MV-4-11 (cell line): ENCODE results near the gene TRRAP.

Source experiments
- DNase-seq: peaks from one replicate; lab custom pipeline; 2025; lab: John Stamatoyannopoulos, UW

TRRAP gene

DNA sequence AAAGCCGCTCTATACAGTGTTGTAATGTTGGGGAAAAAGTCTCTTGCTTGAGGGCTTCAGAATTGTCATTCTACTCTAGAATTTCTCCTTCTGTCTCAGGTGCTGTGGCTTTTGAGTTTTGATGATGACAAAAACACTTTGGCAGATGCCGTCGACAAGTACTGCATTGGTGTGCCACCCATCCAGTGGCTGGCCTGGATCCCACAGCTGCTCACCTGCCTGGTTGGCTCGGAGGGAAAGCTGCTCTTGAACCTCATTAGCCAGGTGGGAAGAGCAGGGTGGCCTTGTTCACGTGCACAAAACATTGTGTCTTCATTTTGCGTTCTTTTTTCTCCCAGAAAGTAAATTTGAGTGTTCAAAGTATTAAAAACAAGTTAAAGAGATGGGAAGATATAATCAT, 112.0 kb downstream of the TRRAP start:
- no peak for DNase-seq

DNA sequence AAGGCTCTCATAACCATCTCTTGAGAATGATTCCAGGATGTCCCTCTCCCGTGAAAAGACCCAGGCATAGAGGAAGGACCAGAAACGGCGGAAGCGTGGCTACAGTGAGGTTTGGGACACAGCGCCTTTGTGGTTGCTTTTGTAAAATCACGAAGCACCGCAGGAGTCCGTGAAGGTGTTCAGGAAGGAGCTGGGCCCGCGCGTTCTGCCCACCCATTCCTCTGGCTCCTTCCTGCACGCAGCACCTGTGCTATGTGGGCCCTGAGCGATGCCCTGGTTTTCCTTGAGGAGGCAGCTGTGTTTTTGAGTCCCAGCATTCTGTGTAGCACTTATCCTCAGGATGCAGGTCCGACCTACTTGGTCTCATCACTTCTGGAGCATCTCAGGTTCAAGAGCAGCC, 112.8 kb downstream of the TRRAP start:
- no peak for DNase-seq

DNA sequence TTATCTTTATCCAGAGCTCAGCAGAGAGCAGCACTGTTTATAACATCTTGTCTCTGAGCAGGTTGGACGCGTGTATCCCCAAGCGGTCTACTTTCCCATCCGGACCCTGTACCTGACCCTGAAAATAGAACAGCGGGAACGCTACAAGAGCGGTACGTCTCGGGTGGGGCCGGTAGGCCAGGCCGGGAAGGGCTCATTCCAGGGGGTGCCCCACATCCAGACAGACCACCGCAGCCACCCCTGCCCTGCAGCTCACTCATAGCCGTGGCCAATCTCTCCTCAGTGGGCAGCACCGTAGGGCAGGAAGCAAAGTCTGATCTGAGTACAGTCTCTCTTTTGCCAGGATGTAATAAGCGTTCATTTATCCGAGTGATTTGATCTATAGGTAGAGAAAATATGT, 113.7 kb downstream of the TRRAP start:
- no peak for DNase-seq

DNA sequence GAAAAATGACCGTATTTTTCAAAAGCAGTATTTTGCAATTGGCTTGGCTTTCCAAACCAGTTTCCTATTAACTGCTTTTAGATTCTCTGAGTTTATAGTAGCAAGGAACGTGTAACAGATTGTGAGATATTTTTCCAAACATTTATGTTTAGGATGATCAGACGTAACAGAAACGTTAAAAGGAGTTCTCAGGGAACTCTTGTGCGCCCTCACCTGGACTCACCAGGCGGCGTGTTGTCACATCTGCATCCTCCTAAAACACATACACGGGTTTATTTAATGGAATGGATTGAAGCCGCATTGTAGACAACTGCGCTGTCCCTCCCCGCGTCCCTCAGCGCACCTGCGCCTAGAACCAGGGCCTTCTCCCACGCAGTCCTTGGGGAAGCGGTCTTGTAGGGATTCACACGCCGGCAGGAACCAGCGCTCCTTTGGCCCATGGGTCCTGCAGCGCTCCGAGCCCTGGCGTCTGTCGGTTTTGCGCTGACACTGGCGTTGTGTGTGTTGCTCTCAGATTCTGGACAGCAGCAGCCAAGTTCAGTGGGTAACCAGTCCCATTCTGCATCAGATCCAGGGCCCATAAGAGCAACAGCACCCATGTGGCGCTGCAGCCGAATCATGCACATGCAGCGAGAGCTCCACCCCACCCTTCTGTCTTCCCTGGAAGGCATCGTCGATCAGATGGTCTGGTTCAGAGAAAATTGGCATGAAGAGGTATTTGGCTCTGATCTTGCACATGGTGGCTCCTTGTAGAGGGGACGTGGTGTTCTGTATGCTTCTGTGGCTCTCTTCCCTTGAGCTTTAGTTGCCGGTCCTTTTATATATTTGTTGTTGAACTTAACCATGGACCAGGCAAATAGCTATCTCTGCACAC, 114.9 kb downstream of the TRRAP start:
- DNase-seq: no peak

DNA sequence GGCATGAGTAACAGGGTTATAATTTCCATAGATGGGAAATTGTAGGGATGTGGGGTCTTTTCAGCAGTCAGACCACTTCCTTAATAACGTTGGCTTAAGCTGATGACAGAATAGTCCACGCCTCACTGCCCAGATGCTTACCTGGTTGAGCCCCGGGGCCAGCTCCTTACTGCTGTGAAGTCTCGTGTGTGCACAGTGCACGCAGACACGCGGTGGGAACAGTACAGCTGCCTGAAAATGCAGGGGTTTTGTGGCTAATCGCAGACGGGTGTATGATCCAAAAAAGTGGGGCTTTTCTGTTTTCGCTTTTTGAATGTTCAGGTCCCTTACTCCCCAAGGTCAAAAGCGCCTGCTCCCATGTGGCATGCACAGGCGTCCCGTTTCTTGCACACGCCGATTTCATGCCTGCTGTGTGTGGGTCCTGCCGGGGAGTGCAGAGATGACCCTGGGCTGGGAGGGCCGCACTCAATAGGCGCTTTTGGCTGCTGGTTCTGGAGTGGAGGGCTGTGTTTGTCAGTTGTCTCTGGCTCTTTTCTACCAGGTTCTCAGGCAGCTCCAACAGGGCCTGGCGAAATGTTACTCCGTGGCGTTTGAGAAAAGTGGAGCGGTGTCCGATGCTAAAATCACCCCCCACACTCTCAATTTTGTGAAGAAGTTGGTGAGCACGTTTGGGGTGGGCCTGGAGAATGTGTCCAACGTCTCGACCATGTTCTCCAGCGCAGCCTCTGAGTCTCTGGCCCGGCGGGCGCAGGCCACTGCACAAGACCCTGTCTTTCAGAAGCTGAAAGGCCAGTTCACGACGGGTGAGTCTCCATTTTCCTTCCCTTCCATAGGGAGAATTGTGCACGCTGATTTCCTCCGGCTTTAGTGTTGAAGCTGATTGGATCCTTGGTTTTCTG, 116.0 kb downstream of the TRRAP start:
- DNase-seq: no peak

DNA sequence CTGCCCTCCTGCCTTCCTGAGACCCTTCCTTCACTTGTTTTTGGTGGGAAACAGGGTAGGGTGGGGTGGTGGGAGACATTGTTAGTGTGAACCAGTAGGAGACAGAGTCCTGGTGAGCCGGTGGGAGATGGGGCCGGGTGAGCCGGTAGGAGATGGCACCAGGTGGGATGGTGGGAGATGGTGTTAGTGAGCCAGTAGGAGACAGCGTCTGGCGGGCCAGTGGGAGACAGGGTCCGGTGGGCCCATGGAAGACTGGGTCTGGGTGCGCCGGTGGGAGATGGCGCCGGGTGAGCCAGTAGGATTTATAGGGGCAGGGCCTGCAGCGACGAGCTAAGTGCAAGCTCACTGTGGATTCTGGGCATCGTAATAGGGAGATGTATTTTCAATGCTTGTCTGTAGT, 116.8 kb downstream of the TRRAP start:
- DNase-seq: no peak

DNA sequence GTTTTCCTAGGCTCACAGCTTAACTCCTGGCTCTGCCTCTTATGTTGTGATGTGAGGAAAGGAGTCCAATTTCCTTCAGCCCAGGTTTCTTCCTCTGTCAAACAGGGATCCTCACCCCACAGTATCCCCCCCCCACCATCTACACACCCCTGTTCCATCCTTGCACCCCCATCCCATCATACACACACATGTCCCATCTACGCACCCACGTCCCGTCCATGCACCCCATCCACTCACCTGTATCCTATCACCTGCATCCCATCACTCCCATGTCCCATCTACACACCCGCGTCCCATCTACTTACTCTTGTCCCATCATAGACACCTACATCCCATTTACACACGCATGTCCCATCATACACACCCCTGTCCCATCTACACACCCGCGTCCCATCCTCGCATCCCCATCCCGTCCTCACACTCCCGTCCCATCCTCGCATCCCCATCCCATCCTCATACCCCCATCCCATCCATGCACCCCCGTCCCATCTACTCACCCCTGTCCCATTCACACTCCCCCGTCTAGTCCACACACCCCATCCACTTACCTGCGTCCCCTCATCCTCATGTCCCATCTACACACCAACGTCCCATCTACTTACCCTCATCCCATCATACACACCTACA, 117.3 kb downstream of the TRRAP start:
- DNase-seq: no peak

DNA sequence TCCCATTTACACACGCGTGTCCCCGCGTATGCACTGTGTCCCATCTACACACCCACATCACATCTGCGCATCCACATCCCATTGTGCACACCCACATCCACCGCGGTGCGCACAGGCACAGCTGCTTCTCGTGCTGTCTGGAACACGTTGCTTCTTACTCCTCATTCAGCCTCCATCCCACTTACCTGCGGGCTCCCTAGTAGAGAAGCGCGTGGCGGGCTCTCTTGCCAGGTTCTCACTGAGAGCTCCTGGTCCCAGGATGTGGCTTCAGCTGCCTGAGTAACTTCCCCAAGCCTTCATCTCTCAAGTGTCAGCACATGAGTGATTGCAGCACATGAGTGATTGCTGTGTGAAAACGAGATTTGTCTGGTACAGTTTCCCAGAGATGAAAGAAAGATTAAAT, 117.8 kb downstream of the TRRAP start:
- peak; percentile 8 for DNase-seq

DNA sequence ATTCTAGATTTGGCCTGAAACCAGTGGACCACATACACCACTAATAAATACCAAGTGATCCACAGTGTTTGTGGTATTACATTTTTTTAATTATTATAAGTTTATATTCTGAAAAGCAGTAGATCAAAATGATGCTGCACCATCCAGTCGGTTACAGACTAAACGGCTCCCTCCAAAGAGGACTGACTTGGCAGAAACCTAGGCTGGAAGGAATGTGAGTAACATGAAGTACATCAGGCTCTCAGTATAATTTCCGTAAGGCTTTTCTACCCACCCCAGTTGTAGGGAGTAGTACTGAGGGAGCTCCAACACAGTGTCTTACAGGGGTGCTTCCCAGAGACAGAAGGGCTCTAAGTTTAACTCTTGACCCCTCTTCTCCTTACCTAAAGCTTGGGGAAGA, 119.5 kb downstream of the TRRAP start:
- DNase-seq: no peak

DNA sequence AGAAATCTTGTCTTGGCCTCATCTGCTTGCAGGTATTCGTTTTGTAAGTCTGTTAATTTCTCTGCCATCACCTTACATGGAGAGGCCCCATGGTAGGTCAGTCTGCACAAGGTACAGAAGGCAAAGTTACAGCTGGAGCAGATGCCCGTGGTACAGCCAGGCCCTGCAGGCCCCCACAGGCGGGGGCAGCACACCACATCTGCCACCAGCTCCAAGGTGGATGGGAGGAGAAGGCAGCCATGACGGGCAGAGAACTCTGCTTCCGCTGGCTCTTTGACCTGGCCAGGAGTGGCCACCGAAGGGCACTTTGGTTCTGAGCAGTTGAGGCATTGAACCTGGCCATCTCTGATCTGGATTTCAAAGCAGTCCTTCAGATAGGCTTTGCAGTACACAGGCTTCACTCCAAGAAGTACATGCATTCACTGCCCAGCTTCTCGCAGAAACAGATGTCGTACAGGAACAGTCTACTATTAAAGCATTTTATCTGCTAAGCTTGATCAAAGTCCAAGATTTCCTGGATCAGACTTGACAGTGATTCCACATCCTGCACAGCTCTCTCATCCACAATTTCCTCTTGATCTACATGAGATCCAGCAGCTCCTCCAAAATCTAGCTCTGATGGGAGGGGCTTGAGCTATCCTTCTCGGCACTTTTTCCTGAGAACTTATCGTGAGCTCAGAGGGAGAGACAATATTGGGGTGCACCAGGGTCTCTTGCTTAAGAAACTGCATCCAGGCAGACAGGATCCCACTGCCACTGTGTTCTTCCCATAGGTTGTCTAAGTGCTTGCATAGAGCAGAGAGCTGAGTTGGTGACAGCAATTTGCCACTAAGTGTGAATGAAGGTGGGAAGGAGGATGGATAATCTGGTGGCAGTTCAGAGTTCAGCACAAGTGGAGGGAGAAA, 120.7 kb downstream of the TRRAP start:
- DNase-seq: no peak

DNA sequence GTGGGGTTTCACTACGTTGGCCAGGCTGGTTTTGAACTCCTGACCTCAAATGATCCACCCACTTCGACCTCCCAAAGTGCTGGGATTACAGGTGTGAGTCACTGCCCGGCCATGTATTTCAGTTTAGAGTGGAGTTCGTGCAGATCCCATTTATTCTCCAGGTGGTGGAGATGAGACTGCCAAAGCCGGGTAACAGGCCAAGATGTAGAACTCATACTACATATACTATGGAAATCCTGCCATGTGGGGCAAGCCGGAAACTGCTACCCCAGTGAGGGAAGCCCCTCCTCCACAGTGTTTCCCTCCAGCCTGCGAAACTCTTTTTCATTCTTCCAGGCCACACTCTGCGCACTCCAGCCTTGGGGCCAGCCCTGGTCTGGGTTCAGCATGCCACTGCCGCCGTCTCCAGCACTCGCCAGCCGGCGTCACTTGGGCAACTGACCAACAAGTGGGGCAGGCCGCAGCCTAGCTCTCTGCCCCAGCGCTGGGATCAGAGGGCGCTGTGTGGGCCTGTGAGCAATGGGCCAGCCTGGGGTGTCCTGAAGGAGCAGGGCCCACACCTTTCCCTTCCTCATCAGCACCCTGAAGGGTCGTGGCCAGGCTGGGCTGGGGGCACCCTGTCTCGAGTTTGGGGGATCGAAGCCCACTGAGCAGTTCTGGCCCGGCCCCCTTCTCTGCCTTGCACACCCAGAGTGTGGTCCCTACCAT, 122.0 kb downstream of the TRRAP start:
- DNase-seq: no peak

DNA sequence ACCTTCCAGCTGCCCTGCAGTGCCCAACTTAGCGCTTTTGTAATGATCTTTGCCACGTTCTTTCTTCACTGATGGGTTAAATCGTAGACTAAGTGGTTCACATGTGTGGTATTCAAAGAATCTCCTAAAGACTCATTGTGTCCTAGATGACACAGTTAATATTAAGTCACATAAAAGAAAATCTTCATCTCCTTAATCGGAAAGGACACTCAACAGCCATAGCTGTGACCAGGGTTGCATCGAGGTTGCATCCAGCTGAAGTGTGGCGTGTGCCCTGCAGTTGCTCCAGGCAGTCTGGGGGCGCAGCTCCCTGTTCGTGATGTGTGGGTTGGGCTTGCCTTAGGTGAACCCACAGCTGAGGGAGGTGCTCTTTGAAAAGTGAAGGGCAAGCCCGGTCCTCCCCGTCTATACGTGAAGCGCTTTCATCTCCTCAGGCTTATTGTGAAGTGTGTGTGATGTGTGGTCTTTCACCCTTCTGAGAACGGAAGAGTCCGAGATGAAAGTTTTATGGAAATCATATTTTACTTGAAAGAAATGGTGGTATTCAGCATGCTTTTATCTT, 122.7 kb downstream of the TRRAP start:
- no peak for DNase-seq

DNA sequence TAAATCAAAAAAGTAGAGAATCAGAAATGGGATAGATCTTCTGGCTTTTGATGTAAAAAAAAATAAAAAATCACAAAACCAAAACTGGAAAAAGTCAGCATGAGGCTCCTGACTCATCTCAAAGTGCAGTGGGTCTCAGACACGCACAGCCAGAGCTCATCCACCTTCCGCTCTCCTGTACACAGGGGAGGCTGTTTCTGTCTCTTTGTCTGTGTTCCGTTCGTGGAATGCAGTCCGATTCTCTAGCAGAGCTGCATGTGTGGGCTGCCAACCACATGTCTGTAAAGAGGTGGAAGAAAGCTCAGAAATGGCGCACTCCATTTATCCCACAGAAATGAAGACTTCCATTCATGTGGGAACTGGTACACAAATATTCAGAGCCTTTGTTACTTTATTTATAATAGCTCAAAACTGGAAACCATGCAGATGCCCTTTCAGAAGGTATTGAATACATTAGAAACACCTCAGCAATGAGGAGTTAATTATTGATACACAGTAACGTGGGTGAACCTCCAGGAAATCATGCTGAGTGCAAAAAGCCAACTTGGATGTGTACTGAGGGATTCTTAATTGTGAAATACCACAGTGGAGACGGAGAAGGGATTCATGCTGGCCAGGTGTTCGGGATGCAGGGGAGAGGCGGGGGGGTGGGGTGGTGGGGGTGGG, 123.3 kb downstream of the TRRAP start:
- no peak for DNase-seq

DNA sequence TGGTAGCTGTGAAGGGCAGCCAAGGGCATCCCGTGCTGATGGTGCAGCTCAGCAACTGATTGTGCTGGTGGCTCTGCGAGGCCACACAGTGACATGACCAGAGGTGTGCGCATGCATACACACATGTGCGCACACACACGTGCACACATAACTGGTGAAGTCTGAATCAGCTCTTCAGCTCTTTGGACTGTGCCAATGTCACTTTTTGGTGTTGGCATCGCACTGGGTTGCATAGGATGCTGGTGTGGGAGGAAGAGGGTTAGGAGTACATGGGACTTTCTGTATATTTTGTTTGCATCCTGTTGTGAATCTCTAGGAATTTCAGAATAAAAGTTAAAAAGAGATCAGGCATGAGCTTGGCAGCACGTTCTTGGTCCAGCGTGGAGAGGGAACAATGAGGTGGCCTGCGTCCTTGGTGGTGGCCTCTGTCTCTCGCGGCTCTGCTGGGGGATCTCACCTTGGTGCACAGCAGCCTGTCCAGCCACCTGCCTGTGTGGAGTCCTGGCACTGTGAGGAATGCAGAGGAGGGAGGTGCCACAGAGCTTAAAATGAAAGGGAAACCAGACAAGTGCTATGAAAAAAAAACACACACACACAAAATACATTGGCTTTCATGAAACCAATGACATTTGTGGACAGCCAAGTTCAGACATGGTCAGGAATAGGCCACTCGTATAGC, 124.0 kb downstream of the TRRAP start:
- no peak for DNase-seq

DNA sequence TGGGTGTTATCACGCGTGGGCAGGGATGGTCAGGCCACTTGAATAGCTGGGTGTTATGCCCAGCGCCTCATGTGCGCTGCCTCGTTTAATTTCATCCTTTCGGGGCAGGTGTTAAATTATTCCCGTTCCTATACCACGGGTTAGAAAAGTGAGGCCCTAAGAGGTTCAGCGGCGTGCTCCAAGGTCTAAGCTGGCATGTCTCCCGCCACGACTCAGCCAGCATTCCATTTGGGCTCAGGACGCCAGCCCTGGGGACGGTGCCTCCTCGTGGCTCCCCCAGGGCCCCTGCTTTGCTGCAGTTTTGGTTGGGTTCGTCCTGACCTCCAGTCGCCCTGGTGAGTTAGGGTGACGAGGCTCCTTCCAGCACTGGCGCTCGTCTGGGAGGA, 124.5 kb downstream of the TRRAP start:
- no peak for DNase-seq

DNA sequence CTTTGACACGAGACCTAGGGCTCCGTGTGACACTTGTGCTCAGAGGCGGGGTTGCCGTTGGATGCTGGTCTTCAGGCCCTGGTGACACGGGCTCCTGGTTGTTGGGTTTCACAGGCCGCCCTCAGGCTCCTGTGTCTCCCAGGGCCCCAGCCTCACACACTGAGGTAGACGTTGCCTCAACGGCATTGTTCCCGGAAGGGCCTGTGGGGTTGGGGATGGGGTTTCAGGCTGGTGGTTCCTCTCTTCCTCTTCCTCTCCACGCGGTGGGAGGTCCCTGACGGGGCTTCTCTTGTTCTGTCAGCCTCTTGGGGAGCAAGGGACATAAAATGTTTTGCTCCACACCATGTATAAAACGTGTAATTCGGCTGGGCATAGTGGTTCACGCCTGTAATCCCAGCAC, 125.1 kb downstream of the TRRAP start:
- DNase-seq: no peak

DNA sequence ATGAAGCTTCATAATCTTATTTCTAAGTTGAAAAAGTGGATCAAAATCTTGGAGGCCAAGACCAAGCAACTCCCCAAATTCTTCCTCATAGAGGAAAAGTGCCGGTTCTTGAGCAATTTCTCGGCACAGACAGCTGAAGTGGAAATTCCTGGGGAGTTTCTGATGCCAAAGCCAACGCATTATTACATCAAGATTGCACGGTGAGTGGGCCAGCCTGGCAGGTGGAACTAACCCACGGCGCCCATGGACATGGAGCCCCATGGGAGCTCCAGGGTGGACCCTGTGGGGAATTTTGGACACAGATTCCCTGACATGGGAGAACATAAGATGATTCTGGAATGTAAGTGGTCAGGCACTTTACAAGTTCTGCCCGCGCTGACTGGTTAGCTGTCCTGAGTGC, 125.9 kb downstream of the TRRAP start:
- DNase-seq: no peak

DNA sequence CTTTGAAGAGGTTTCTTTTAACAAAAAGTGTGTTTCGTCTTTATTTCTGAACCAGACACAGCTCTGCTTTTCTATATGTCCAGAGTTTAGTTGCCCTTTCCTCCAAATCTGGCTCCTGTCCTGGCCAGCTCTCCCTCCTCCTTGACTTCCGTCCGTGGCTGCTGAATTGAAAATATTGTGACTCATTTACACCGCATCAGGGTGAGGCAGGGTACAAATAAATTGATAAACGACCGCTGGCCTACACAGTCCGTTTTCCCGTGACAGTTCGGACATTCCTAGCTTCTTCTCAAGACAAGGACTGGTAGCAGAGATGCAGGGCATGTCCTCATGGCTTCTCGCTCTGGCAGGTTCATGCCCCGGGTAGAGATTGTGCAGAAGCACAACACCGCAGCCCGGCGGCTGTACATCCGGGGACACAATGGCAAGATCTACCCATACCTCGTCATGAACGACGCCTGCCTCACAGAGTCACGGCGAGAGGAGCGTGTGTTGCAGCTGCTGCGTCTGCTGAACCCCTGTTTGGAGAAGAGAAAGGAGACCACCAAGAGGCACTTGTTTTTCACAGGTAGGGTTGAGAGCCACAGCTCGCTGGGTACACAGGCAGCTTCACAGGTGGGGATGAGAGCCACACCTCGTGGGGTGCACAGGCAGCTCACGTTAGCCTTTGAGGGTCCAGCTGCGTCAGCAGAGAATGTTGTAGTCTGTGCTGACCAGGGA, 126.6 kb downstream of the TRRAP start:
- DNase-seq: no peak

DNA sequence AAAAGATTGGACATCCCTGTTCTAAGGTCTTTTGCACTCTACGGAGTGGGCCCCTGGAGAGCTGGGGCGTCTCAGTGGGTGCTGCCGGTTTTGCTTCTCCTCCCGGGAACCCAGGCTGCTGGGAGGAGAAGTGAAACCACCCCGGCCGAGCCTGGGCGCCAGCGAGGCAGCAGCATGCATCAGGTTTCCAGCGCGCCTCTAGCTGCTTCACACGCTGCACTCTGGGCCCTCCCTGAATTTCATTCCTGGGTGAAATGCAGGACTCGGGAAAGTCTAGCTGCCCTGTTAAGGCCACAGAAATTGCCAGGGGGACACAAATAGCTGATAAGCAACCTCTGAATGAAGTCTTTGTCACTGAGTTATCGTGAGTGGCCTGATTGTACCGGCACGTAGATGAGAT, 127.4 kb downstream of the TRRAP start:
- peak; percentile 77 for DNase-seq
